ENCODE results near the gene CRB3. TPM values are rescaled to one million over a fixed set of nuclear protein-coding genes. Genes with fewer than 3 reads are reported as not detected.

The CRB3 gene
- total and polyA plus RNA-seq, 9 of the 15 experiments (the other 6 are each of a cell fraction or from before 2014, with no cell fraction given): 0.49 TPM; not detected in 8

DNA sequence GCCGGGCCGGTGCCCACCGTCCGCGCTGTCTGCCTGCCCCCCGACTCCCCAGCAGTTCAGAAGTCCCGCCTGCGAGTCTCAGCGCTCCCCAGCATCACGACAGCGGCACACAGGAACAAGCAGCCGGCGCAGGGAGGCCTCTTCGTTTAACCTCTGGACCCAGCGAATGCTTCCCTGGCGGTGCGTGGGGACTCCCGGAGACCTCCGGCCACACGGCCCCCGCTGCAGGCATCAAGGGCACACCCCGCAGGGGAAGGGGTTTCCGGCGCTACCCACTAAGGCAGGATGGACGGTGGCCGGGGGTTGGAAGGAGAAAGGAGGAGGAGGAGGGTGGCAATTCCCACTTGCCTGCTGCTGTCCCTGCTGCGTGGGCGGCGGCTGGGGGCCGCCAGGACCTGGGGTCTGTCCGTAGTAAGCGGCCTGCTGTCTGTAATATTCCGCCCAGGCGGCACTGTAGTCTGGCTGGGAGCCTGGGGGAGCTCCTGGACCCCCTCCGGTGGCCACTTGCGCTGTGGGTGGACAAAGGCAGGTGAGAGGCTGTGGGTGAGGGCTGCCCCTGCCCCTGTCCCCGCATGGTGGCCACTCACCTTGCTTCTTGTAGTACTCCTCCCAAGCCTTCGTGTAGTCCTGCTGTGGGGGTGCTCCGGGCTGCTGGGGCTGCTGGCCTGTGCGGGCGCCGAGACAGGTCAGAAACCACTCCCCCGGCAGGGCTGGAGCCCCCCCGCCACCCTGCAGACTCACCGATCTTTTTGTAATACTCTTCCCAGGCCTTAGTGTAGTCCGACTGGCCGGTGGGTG is 49.1 kb upstream of the CRB3 start (continued):
- TF ChIP-seq, protein P1, sequence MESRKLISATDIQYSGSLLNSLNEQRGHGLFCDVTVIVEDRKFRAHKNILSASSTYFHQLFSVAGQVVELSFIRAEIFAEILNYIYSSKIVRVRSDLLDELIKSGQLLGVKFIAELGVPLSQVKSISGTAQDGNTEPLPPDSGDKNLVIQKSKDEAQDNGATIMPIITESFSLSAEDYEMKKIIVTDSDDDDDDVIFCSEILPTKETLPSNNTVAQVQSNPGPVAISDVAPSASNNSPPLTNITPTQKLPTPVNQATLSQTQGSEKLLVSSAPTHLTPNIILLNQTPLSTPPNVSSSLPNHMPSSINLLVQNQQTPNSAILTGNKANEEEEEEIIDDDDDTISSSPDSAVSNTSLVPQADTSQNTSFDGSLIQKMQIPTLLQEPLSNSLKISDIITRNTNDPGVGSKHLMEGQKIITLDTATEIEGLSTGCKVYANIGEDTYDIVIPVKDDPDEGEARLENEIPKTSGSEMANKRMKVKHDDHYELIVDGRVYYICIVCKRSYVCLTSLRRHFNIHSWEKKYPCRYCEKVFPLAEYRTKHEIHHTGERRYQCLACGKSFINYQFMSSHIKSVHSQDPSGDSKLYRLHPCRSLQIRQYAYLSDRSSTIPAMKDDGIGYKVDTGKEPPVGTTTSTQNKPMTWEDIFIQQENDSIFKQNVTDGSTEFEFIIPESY (CRISPR knock-in tag; IDR thresholded peaks at IDR 0.05): peak; percentile 30; the same call in 1 of the 2 replicates
- TF ChIP-seq CAMTA2 (CRISPR knock-in tag; conservative IDR thresholded peaks at IDR 0.05) (no peak), POLR2AphosphoS2 (IDR thresholded peaks at IDR 0.05; ENCODE audit: low read length) (no peak), SRSF3 (IDR thresholded peaks at IDR 0.05; ENCODE audit: insufficient read depth, low read length) (no peak), BRD4 (IDR thresholded peaks at IDR 0.05) (no peak), HCFC1 (IDR thresholded peaks at IDR 0.05; ENCODE audit: low read depth, low read length) (no peak), PRPF4 (IDR thresholded peaks at IDR 0.05; ENCODE audit: insufficient read depth, low read depth, low read length, poor library complexity, severe bottlenecking) (peak; percentile 49), POLR2AphosphoS5 (IDR thresholded peaks at IDR 0.05; ENCODE audit: control insufficient read depth, insufficient read depth, low read depth, low read length) (0 out of 2 replicates have a peak, but pooled peaks have one; percentile 19), MTA1 (IDR thresholded peaks at IDR 0.05; ENCODE audit: borderline replicate concordance) (no peak), PHF8 (IDR thresholded peaks at IDR 0.05; ENCODE audit: borderline replicate concordance, low read length) (no peak), MECOM (CRISPR knock-in tag; IDR thresholded peaks at IDR 0.05) (no peak), ZNF232 (CRISPR knock-in tag; IDR thresholded peaks at IDR 0.05) (no peak), RAD21 (CRISPR knock-in tag; conservative IDR thresholded peaks at IDR 0.05 in 1 of 2, IDR thresholded peaks at IDR 0.05 in 1 of 2) (no peak; a peak in 1 of 4 replicates), RBFOX2 (IDR thresholded peaks at IDR 0.05; ENCODE audit: low read depth, low read length) (peak; percentile 71), ZNF586 (CRISPR knock-in tag; conservative IDR thresholded peaks at IDR 0.05) (no peak), FOXA1 (IDR thresholded peaks at IDR 0.05; ENCODE audit: borderline replicate concordance) (no peak), HDAC6 (IDR thresholded peaks at IDR 0.05; ENCODE audit: low read depth, low read length) (no peak), MEF2A (IDR thresholded peaks at IDR 0.05; ENCODE audit: control insufficient read depth, low read depth, low read length) (no peak), NBN (IDR thresholded peaks at IDR 0.05; ENCODE audit: low read depth) (no peak), GTF2F1 (IDR thresholded peaks at IDR 0.05; ENCODE audit: low read depth, low read length) (no peak)
- TF ChIP-seq, protein P2, sequence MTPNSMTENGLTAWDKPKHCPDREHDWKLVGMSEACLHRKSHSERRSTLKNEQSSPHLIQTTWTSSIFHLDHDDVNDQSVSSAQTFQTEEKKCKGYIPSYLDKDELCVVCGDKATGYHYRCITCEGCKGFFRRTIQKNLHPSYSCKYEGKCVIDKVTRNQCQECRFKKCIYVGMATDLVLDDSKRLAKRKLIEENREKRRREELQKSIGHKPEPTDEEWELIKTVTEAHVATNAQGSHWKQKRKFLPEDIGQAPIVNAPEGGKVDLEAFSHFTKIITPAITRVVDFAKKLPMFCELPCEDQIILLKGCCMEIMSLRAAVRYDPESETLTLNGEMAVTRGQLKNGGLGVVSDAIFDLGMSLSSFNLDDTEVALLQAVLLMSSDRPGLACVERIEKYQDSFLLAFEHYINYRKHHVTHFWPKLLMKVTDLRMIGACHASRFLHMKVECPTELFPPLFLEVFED (CRISPR knock-in tag; conservative IDR thresholded peaks at IDR 0.05): no peak

Data from K562 (cell line).